ENCODE results near the gene TIAL1. TPM values are rescaled to one million over a fixed set of nuclear protein-coding genes. Genes with fewer than 3 reads are reported as not detected.
A peak's percentile ranks its signal among the peaks of the same experiment; 100 is the strongest.
"Not testable (repeated sequence)": the region's sequence is repeated elsewhere in the genome, so short reads cannot be mapped to it uniquely, and the experiment has no call there.

TIAL1 gene
- polyA plus RNA-seq, 1 donor = 127 TPM

GRCh38 chr10:119541046-119541445 is 55.7 kb downstream of the TIAL1 start:
- peaks cover 3% of the 10 kb centered on the region for H3K9me3 ChIP-seq (ENCODE audit: control insufficient read depth, low read depth, low read length)
- peaks cover 4% of the 10 kb centered on the region for H3K4me1 ChIP-seq (ENCODE audit: control insufficient read depth, insufficient read depth, low read length)
- peak overlapping the region; percentile 54 for H3K4me3 ChIP-seq (ENCODE audit: low read length)
- DNase-seq = no peak
- no peaks in the 10 kb centered on the region for H3K36me3 ChIP-seq (ENCODE audit: control insufficient read depth, insufficient read depth, low read length)
- H3K27ac ChIP-seq (ENCODE audit: low read length) = no peak overlapping the region
- 20% methylated on average over 1 of the region's 6 CpGs for WGBS (ENCODE audit: insufficient coverage, low lambda C conversion rate)
- peaks cover 51% of the 10 kb centered on the region for H3K27me3 ChIP-seq (ENCODE audit: control insufficient read depth, insufficient read depth, low read length)

DNA sequence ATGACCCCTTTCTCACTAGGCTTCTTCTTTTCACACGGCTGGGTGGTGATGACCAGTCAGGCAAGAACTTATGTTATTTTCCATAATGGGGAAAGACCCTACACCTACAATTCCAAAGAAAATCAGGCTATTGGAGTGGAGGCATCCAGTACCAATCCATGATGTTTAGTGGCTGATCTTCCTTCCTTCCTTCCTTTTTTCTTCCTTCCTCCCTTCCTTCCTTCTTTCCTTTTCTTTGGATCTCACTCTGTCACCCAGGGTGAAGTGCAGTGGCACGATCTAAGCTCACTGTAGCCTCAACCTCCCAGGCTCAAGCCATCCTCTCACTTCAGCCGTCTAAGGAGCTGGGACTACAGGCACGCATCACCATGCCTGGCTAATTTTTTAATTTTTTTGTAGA is 56.7 kb downstream of the TIAL1 start:
- DNase-seq = no peak
- peaks cover 46% of the 10 kb centered on the region for H3K27me3 ChIP-seq (ENCODE audit: control insufficient read depth, insufficient read depth, low read length)
- no peak overlapping the region for H3K27ac ChIP-seq (ENCODE audit: low read length)
- no peaks in the 10 kb centered on the region for H3K36me3 ChIP-seq (ENCODE audit: control insufficient read depth, insufficient read depth, low read length)
- no peak overlapping the region for H3K4me3 ChIP-seq (ENCODE audit: low read length)
- peaks cover 3% of the 10 kb centered on the region for H3K9me3 ChIP-seq (ENCODE audit: control insufficient read depth, low read depth, low read length)
- peaks cover 4% of the 10 kb centered on the region for H3K4me1 ChIP-seq (ENCODE audit: control insufficient read depth, insufficient read depth, low read length)
- WGBS (ENCODE audit: insufficient coverage, low lambda C conversion rate) = 83% methylated on average over 1 of the region's 4 CpGs

DNA sequence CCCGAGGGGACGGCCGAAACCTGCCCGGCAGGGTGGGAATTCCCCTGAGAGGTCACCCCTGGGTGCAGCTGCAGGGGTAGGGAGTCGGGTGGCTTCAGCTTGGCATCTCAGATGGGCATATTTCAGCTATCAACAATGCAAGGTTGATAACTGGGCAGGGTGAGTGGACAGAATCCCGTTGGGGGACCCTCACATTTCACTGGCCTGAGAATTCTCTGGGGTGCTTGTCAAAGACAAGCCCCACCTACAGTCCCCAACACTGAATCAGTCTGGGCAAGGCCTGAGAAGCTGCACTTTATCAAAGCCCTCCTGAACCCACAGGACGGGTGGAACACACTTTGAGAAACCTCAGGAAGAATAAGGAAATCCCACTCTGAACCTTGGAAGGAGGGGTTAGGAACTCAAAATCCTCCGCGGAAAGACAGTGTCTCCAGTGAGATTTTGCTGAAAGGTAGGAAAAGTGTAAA is 57.4 kb downstream of the TIAL1 start:
- WGBS (ENCODE audit: insufficient coverage, low lambda C conversion rate) = no CpG with 5 or more reads among the region's 9 CpGs
- Histone ChIP-seq H3K4me3 (ENCODE audit: low read length) (no peak overlapping the region), H3K36me3 (ENCODE audit: control insufficient read depth, insufficient read depth, low read length) (no peaks in the 10 kb centered on the region), H3K4me1 (ENCODE audit: control insufficient read depth, insufficient read depth, low read length) (peaks cover 4% of the 10 kb centered on the region), H3K27ac (ENCODE audit: low read length) (no peak overlapping the region), H3K9me3 (ENCODE audit: control insufficient read depth, low read depth, low read length) (peaks cover 3% of the 10 kb centered on the region), H3K27me3 (ENCODE audit: control insufficient read depth, insufficient read depth, low read length) (peaks cover 41% of the 10 kb centered on the region)
- no peak for DNase-seq

DNA sequence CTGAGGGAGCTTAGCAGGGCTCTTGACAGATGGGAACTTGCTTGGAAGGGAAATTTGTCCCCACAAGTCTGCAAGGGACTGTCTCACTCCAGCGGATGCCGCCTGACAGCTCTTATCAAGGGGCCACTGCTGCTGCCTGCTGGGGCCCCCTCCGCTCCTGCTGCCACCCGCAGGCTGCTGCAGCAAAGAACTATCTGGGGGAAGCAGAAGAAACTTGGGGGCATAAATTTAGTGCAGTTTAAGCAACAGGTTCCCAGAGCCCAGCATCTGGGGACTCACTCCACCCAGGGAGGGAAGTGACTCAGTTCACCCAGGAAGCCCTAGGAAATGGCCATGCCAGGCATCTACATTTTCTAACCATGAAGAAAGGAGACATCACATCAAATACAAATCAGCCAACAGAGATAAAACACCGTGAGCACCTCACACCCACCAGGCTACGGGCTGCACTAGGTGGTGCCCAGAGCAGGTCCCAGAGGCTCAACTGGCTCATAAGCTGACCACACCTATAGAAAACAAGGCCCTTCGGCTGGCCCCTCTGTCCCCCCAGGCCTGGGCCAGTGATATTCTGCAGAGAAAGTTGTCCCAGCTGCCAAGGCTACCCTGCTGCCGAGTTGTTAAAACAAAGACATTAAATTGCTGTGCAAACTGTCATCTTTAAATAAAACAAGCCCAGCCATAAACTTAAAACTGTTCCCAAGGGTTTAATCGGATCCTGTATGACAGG is 58.0 kb downstream of the TIAL1 start:
- H3K4me1 ChIP-seq (ENCODE audit: control insufficient read depth, insufficient read depth, low read length) = peaks cover 4% of the 10 kb centered on the region
- no peak overlapping the region for H3K4me3 ChIP-seq (ENCODE audit: low read length)
- H3K9me3 ChIP-seq (ENCODE audit: control insufficient read depth, low read depth, low read length) = peaks cover 3% of the 10 kb centered on the region
- no peaks in the 10 kb centered on the region for H3K36me3 ChIP-seq (ENCODE audit: control insufficient read depth, insufficient read depth, low read length)
- no peak for DNase-seq
- peaks cover 35% of the 10 kb centered on the region for H3K27me3 ChIP-seq (ENCODE audit: control insufficient read depth, insufficient read depth, low read length)
- H3K27ac ChIP-seq (ENCODE audit: low read length) = no peak overlapping the region
- 50% methylated on average over 1 of the region's 9 CpGs for WGBS (ENCODE audit: insufficient coverage, low lambda C conversion rate)

GRCh38 chr10:119537953-119538630 is 58.7 kb downstream of the TIAL1 start:
- no peak overlapping the region for H3K4me3 ChIP-seq (ENCODE audit: low read length)
- H3K9me3 ChIP-seq (ENCODE audit: control insufficient read depth, low read depth, low read length) = no peaks in the 10 kb centered on the region
- WGBS (ENCODE audit: insufficient coverage, low lambda C conversion rate) = 40% methylated on average over 1 of the region's 5 CpGs
- H3K27me3 ChIP-seq (ENCODE audit: control insufficient read depth, insufficient read depth, low read length) = peaks cover 30% of the 10 kb centered on the region
- no peak for DNase-seq
- H3K36me3 ChIP-seq (ENCODE audit: control insufficient read depth, insufficient read depth, low read length) = no peaks in the 10 kb centered on the region
- H3K27ac ChIP-seq (ENCODE audit: low read length) = no peak overlapping the region
- H3K4me1 ChIP-seq (ENCODE audit: control insufficient read depth, insufficient read depth, low read length) = no peaks in the 10 kb centered on the region

GRCh38 chr10:119536508-119537025 is 60.2 kb downstream of the TIAL1 start:
- Histone ChIP-seq H3K36me3 (ENCODE audit: control insufficient read depth, insufficient read depth, low read length) (no peaks in the 10 kb centered on the region), H3K9me3 (ENCODE audit: control insufficient read depth, low read depth, low read length) (no peaks in the 10 kb centered on the region), H3K27me3 (ENCODE audit: control insufficient read depth, insufficient read depth, low read length) (peaks cover 21% of the 10 kb centered on the region), H3K27ac (ENCODE audit: low read length) (no peak overlapping the region), H3K4me3 (ENCODE audit: low read length) (no peak overlapping the region), H3K4me1 (ENCODE audit: control insufficient read depth, insufficient read depth, low read length) (no peaks in the 10 kb centered on the region)
- WGBS (ENCODE audit: insufficient coverage, low lambda C conversion rate) = 100% methylated on average over 1 of the region's 9 CpGs
- DNase-seq = no peak

DNA sequence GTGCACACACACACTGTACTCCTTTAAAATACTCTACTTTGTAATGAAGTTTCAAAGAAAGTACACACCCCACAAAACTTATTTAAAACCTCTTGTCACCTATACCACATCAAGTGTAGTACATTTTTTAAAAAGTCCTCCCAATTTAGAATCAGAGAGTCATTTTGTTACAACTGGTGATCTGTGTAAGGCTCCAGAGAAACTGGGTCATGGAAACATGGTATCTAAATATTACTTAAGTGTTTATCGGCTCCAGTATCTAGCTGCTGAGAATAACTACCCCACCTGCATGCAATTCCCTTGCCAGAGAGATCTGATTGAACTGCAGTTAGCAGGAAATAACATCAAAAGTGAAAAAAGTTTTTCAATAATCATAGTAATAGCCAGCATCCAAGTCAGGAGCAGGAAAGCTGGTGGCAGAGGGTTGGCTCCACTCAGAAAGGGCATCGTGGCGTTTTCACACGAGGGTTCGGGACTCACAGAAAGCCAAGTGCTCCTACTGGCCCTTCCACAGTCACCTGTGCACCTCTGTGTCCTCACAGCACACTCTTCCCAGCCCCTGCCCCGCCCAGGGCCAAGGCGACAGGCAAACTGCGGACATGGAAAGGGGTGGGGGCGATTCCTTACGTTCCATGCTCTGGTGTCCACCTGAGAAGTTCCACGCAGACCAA is 60.8 kb downstream of the TIAL1 start:
- WGBS (ENCODE audit: insufficient coverage, low lambda C conversion rate) = no CpG with 5 or more reads among the region's 11 CpGs
- DNase-seq = no peak
- H3K4me1 ChIP-seq (ENCODE audit: control insufficient read depth, insufficient read depth, low read length) = peaks cover 2% of the 10 kb centered on the region
- peaks cover 15% of the 10 kb centered on the region for H3K27me3 ChIP-seq (ENCODE audit: control insufficient read depth, insufficient read depth, low read length)
- no peaks in the 10 kb centered on the region for H3K36me3 ChIP-seq (ENCODE audit: control insufficient read depth, insufficient read depth, low read length)
- no peak overlapping the region for H3K27ac ChIP-seq (ENCODE audit: low read length)
- no peak overlapping the region for H3K4me3 ChIP-seq (ENCODE audit: low read length)
- no peaks in the 10 kb centered on the region for H3K9me3 ChIP-seq (ENCODE audit: control insufficient read depth, low read depth, low read length)

- WGBS (ENCODE audit: insufficient coverage, low lambda C conversion rate) = no CpG with 5 or more reads among the region's 3 CpGs
- no peaks in the 10 kb centered on the region for H3K9me3 ChIP-seq (ENCODE audit: control insufficient read depth, low read depth, low read length)
- H3K36me3 ChIP-seq (ENCODE audit: control insufficient read depth, insufficient read depth, low read length) = no peaks in the 10 kb centered on the region
- peaks cover 6% of the 10 kb centered on the region for H3K4me1 ChIP-seq (ENCODE audit: control insufficient read depth, insufficient read depth, low read length)
- no peak overlapping the region for H3K27ac ChIP-seq (ENCODE audit: low read length)
- no peak for DNase-seq
- H3K4me3 ChIP-seq (ENCODE audit: low read length) = no peak overlapping the region
- H3K27me3 ChIP-seq (ENCODE audit: control insufficient read depth, insufficient read depth, low read length) = peaks cover 12% of the 10 kb centered on the region
Measured at GRCh38 chr10:119535305-119535704, 61.5 kb downstream of the TIAL1 start.

DNA sequence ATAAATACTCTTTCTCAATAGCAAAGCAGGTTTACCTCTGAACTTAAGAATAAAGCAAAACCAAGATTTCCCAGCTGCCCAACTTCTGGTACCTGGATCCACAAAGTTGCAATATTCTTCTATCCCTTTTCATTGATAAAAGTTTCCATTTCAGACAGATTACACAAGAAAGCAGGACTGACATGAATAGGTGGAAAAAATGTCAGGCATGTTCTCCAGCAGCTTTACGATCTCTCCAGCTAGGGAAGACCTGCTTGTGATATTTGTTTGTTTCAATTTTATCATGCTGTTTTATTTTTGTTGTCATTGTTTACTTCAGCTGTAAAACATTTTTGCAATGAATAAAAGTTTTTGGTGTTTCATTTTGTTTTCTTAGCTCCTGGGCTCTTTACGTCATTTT is 63.3 kb downstream of the TIAL1 start:
- Histone ChIP-seq H3K36me3 (ENCODE audit: control insufficient read depth, insufficient read depth, low read length) (no peaks in the 10 kb centered on the region), H3K4me3 (ENCODE audit: low read length) (no peak overlapping the region), H3K9me3 (ENCODE audit: control insufficient read depth, low read depth, low read length) (no peaks in the 10 kb centered on the region), H3K27ac (ENCODE audit: low read length) (no peak overlapping the region), H3K27me3 (ENCODE audit: control insufficient read depth, insufficient read depth, low read length) (peaks cover 5% of the 10 kb centered on the region), H3K4me1 (ENCODE audit: control insufficient read depth, insufficient read depth, low read length) (peaks cover 6% of the 10 kb centered on the region)
- 88% methylated on average over 1 of the region's 2 CpGs for WGBS (ENCODE audit: insufficient coverage, low lambda C conversion rate)
- DNase-seq = no peak

- H3K27ac ChIP-seq (ENCODE audit: low read length); DNase-seq; H3K36me3 ChIP-seq (ENCODE audit: control insufficient read depth, insufficient read depth, low read length); H3K9me3 ChIP-seq (ENCODE audit: control insufficient read depth, low read depth, low read length); H3K4me1 ChIP-seq (ENCODE audit: control insufficient read depth, insufficient read depth, low read length); H3K4me3 ChIP-seq (ENCODE audit: low read length); H3K27me3 ChIP-seq (ENCODE audit: control insufficient read depth, insufficient read depth, low read length): not testable (repeated sequence)
- no CpG with 5 or more reads among the region's 8 CpGs for WGBS (ENCODE audit: insufficient coverage, low lambda C conversion rate)
Measured at GRCh38 chr10:119532791-119533190, 64.0 kb downstream of the TIAL1 start.

Data from large intestine (tissue), 3 donors.